RWPE1 (cell line): ENCODE measurements around the gene MERTK.
"Not testable (repeated sequence)": the region's sequence is repeated elsewhere in the genome, so short reads cannot be mapped to it uniquely, and the experiment has no call there.

ENCODE experiments used
- CTCF ChIA-PET: fragments of 350-600 bp; sonication (Branson Sonifier 250); formaldehyde crosslinking; extraction: SDS; loops from one replicate; lab custom pipeline; 2021; lab: Yijun Ruan, JAX
- POLR2A ChIA-PET: fragments of 400-600 bp; formaldehyde crosslinking; extraction: SDS; loops from one replicate; lab custom pipeline; 2020; ENCODE audit warnings: antibody characterized with exemption; ENCODE audit not compliant: low non-redundant PET; lab: Yijun Ruan, JAX
- DNase-seq: peaks from one replicate; pipeline ENCODE4 v3.0.0; 2012; ENCODE audit warnings: low spot score
- H3K27ac ChIP-seq: fragments of 450-650 bp; 2 replicates; pipeline ENCODE4 v1.5.1; 2017
- TF ChIP-seq, protein P1 (sequence below): fragments of 450-650 bp; conservative IDR thresholded peaks from 2 replicates; pipeline ENCODE4 v1.5.1; 2017; ENCODE audit warnings: low read depth, mild to moderate bottlenecking

The MERTK gene

DNA sequence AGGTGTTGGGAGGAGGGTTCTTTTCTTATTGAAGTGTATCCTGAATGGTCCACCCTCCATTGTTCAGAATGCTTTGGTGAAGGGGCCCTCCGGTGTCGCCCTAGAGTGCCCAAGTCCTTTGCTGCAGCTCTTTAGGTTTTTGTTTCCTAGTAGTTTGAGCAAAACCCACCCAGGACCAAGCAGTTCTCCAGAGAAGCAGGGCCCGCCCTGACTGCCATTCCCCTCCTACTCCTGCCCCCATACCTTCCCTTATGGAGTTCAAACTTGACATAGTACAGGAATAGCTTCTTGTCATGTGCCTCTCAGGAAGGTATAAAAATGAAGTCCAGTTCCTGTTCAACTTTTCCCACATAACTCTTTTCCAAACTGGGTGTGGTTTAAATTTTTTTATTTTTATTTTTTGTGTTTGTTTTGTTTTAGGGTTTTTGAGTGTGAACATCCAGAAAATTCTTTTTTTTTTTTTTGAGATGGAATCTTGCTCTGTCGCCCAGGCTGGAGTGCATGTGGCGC, 5.6 kb downstream of the MERTK start:
- ChIA-PET POLR2A (no interaction called here), CTCF (no interaction called here)
- TF ChIP-seq, protein P1, sequence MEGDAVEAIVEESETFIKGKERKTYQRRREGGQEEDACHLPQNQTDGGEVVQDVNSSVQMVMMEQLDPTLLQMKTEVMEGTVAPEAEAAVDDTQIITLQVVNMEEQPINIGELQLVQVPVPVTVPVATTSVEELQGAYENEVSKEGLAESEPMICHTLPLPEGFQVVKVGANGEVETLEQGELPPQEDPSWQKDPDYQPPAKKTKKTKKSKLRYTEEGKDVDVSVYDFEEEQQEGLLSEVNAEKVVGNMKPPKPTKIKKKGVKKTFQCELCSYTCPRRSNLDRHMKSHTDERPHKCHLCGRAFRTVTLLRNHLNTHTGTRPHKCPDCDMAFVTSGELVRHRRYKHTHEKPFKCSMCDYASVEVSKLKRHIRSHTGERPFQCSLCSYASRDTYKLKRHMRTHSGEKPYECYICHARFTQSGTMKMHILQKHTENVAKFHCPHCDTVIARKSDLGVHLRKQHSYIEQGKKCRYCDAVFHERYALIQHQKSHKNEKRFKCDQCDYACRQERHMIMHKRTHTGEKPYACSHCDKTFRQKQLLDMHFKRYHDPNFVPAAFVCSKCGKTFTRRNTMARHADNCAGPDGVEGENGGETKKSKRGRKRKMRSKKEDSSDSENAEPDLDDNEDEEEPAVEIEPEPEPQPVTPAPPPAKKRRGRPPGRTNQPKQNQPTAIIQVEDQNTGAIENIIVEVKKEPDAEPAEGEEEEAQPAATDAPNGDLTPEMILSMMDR, result no peak
- no peak for DNase-seq
- H3K27ac ChIP-seq, result no peak overlapping the region

DNA sequence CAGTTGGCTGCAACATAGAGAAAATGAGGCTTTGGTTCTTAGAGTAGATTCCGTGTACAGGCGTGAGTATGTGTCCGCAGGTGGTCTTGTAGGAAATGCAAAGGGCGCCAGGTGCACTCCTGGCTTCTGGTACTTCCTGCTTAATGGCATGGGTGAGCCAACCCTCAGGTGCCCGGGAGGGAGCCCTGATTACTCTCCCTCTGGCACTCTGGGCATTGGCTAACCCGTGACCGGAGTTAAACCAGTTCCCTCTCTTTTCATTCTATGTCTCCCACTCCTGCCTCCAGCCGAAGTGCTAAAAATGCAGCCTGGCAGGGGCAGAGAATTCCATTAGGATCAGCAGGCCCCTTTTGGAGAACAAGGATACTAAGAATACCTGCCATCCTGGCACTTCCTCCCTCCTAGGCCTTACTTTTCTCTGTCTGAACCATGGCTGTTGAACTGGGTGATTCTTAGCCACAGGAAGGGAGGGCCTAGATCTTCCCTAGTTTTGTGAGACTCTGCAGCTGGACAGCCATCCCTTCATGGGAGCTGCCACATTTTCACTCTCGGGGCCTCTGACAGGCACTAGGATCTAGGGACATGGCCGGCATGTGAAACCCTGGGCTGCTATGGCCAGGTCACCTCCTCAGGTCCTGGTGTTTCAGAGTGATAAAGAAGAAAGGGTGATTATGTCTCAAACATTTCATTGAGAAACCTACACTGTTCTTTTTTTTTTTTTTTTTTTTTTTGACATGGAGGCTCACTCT, 6.5 kb downstream of the MERTK start:
- POLR2A ChIA-PET, result no interaction called here
- no peak for DNase-seq
- H3K27ac ChIP-seq, result no peak overlapping the region
- TF ChIP-seq, protein P1, result no peak
- CTCF ChIA-PET, result interaction anchor here (0.6 to 0.8 kb wide), 2 partner anchors 13 to 74 kb away, joined by 3 read pairs; no protein-coding TSS in a partner anchor

DNA sequence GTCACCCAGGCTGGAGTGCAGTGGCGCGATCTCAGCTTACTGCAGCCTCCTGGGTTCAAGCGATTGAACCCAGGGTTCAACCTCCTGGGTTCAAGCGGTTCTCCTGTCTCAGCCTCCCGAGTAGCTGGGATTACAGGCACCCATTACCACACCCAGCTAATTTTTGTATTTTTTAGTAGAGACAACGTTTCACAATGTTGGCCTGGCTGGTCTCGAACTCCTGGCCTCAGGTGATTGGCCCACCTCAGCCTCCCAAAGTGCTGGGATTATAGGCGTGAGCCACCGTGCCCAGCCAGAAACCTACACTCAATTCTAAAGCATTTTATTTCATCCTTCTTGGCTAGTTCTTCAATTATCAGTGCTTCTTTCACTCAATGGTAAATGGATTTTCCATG, 7.1 kb downstream of the MERTK start:
- H3K27ac ChIP-seq, POLR2A ChIA-PET, DNase-seq: not testable (repeated sequence)
- CTCF ChIA-PET, result interaction anchor here (0.6 kb wide), 1 partner anchor 14 kb away, joined by 3 read pairs; no protein-coding TSS in a partner anchor

DNA sequence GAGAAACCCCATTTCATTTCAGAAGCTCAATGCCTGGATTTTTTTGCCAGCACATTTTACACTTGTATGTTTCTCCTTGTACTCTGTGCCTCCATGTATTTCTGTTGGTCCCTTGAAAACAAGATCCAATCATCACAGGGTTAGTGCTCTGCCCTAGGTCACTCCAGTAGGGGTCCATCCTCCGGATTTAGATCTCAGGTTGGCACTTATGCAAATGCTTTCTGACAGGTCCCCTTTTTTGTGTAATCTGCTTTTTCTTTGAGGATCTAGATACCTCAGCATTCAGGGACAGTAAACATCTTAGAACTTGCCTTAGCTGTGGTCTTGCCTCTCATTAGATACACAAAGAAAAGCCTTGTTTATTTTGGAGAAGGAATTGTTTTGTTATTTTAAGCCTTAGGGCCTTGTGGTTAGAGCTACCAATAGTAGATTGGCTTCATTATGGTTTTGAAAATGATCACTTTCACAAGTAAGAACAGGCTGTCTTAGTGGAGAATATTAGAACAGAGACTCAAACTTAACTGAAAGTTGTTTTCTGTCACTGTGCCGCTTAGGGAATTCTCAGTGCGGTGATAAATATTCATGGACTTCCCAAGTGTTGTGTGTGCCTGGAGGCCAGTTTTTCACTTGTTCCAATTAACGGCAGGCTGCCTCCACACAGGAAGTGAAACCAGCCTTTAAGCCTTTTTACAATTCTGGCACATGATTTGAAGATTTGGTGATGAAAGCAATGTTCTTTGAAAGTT, 7.8 kb downstream of the MERTK start:
- CTCF ChIA-PET, result interaction anchor here (0.5 to 0.6 kb wide), 4 partner anchors 14 to 124 kb away, joined by 3 to 4 read pairs (median 3); no protein-coding TSS in a partner anchor
- no peak overlapping the region for H3K27ac ChIP-seq
- no peak for DNase-seq
- POLR2A ChIA-PET, result no interaction called here
- TF ChIP-seq, protein P1, result no peak

DNA sequence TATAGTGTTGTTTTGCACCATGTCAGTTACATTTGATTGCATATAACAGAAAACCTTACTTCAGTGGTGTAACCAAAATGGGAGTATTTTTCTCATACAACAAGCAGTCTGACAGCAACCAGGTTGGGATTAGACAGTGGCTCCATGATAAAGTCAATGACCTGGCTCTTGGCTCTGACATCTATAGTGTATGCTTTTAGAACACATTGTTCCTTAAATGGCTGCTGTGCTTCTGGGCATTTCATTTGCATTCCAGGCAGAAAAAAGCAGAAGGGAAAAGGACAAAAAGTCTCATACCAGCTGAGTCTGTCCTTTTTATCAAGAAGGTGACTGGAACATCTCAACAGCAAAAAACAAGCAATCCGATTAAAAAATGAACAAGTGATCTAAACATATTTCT, 10.2 kb downstream of the MERTK start:
- no peak for DNase-seq
- CTCF ChIA-PET, result no interaction called here
- POLR2A ChIA-PET, result no interaction called here
- TF ChIP-seq, protein P1, result no peak
- H3K27ac ChIP-seq, result no peak overlapping the region

DNA sequence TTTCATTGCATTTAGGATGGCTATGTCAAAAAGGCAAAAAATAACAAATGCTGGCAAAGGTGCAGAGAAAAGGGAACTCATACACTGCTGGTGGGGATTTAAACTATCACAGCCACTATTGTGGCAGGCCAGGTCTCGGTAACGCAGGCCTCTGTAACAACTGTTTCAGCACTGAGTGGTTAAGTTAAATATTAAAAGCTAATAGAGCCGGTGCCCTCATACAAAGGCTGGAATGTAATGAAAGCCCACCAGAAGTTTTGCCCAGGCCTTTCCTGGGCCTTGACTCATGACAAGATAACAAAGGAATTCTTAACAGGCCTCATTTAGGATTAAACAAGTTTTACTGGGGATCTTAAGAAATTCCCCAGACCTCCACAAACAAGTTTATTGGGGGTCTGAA, 10.7 kb downstream of the MERTK start:
- H3K27ac ChIP-seq, result no peak overlapping the region
- ChIA-PET POLR2A (no interaction called here), CTCF (no interaction called here)
- DNase-seq, result no peak
- TF ChIP-seq, protein P1, result no peak

DNA sequence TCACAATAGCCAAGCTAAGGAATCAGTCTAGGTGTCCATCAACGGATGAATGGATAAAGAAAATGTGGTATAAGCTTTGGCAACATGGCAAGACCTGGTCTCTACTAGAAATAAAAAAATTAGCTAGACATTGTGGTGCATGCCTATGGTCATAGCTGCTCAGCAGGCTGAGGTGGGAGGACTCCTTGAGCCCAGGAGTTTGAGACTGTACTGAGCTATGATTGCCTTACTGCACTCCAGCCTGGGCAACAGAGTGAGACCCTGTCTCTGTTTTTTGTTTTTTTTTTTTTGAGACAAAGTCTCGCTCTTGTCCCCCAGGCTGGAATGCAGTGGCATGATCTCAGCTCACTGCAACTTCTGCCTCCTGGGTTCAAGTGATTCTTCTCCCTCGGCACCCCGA, 11.6 kb downstream of the MERTK start:
- H3K27ac ChIP-seq, POLR2A ChIA-PET, DNase-seq: not testable (repeated sequence)
- CTCF ChIA-PET, result interaction anchor here (0.6 kb wide), 1 partner anchor 18 kb away, joined by 3 read pairs; no protein-coding TSS in a partner anchor
